ENCODE results near the gene CCNL2. TPM values are rescaled to one million over a fixed set of nuclear protein-coding genes. Genes with fewer than 3 reads are reported as not detected.
"Not testable (repeated sequence)": the region's sequence is repeated elsewhere in the genome, so short reads cannot be mapped to it uniquely, and the experiment has no call there.

Gene CCNL2
- total and polyA plus RNA-seq, 8 donors, result 33.4 to 739 (median 277) TPM

DNA sequence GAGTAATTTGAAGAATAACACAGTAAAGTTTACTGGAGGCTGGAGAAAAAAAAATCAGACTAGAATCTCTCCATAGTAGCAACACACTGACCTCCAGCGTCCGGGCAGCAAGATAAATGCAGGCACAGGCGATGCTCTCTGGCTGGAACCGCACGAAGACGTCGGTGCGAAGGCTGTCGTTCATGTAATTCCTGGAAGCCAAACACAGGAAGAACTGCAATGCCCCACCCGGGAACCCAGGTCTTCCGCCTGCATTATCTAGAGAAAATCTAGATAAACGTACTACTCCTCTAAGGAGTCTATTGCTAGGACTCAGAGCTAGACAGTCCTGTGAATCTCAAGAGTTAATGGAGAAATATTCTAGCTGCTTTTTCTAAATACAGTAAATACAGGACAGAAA lies 8.5 kb downstream of the CCNL2 start:
- peaks cover 96 to 100% (median 100%) of the 10 kb centered on the region in 4 donors for H3K36me3 ChIP-seq
- intact Hi-C loops (cut with DNase I; ENCODE audit: low total_unique reads), result no loop called here
- H3K9me3 ChIP-seq, result no peaks in the 10 kb centered on the region
- TF ChIP-seq POLR2AphosphoS5 (IDR thresholded peaks at IDR 0.05) (no peak), EP300 (IDR thresholded peaks at IDR 0.05) (no peak), POLR2A (IDR thresholded peaks at IDR 0.05) (no peak)
- TF ChIP-seq, protein P1, sequence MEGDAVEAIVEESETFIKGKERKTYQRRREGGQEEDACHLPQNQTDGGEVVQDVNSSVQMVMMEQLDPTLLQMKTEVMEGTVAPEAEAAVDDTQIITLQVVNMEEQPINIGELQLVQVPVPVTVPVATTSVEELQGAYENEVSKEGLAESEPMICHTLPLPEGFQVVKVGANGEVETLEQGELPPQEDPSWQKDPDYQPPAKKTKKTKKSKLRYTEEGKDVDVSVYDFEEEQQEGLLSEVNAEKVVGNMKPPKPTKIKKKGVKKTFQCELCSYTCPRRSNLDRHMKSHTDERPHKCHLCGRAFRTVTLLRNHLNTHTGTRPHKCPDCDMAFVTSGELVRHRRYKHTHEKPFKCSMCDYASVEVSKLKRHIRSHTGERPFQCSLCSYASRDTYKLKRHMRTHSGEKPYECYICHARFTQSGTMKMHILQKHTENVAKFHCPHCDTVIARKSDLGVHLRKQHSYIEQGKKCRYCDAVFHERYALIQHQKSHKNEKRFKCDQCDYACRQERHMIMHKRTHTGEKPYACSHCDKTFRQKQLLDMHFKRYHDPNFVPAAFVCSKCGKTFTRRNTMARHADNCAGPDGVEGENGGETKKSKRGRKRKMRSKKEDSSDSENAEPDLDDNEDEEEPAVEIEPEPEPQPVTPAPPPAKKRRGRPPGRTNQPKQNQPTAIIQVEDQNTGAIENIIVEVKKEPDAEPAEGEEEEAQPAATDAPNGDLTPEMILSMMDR (IDR thresholded peaks at IDR 0.05), result no peak
- DNase-seq, result no peak
- no peak overlapping the region for H3K4me3 ChIP-seq
- 77 to 90% (median 83%) methylated on average over 12 of the region's 12 CpGs for WGBS, 5 donors
- peaks cover 0 to 11% (median 4%) of the 10 kb centered on the region in 4 donors for H3K4me1 ChIP-seq
- H3K27ac ChIP-seq, result no peak overlapping the region
- H3K27me3 ChIP-seq, result no peaks in the 10 kb centered on the region

DNA sequence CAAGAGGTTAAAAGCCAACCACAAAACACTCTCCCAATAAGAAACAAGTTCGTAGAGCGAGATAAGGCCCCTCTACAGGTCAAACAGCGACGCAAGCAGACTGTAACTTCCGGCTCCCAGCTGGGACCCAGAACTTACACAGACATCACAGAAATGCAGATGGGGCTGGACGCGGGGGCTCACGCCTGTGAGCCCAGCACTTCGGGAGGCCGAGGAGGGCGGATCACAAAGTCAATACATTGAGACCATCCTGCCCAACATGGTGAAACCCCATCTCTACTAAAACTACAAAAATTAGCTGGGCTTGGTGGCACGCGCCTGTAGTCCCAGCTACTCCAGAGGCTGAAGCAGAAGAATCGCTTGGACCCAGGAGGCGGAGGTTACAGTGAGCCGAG lies 11.1 kb downstream of the CCNL2 start:
- Histone ChIP-seq H3K36me3 (peaks cover 74 to 88% (median 86%) of the 10 kb centered on the region in 4 donors), H3K4me1 (peaks cover 0 to 5% (median 0%) of the 10 kb centered on the region in 4 donors), H3K27ac (no peak overlapping the region), H3K9me3 (no peaks in the 10 kb centered on the region), H3K4me3 (no peak overlapping the region), H3K27me3 (no peaks in the 10 kb centered on the region)
- 92 to 98% (median 96%) methylated on average over 16 of the region's 16 CpGs for WGBS, 5 donors
- intact Hi-C loops (cut with DNase I; ENCODE audit: low total_unique reads), result no loop called here
- TF ChIP-seq, protein P1 (IDR thresholded peaks at IDR 0.05), result no peak
- TF ChIP-seq EP300 (IDR thresholded peaks at IDR 0.05) (no peak), POLR2AphosphoS5 (IDR thresholded peaks at IDR 0.05) (no peak), POLR2A (IDR thresholded peaks at IDR 0.05) (no peak)
- no peak for DNase-seq

DNA sequence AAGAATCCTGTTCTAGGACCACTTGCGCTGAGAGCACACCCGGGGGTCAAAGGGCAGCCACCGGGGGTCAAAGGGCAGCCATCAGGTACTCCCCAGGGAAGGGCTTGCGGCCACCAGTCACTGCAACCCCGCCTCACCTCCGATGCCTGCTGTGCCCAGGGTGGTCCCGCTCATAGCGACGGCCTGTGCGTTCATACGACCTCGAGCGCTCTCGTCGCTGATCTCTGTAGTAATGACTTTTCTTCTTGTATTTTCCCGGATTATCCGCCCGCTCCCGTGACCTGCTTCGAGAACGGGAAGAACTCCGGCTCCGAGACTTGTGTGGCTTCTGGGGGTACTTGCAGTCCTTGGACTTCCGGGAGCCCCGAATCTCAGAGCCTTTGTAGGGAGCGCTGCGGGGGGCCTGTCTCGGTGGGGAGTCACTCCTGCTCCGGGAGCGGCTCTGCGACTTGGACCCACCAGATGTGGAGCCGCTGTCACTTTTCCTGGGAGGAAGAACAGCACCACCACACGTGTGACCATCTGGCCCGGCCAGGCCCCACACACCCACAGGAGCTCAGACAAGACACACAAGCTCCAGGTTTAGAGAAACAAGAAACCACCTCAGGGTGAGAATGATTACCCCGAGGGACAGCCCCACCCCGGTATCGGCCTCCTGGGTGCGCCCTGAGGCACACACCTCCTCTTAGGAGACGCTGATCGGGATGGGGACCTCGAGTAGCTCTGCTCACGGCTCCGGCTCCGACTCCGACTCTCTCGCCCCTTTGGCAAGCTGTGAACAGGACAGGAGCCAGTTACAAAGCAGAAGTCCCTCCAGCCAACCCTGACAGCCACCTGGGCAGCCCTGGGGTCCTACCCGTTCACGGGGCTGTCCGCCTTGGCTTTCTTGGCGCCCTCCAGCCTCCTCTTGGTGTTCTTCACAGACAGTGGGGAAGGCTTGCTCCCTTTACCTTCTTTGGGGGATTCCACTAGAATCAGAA lies 11.7 kb downstream of the CCNL2 start:
- no peak for TF ChIP-seq EP300 (IDR thresholded peaks at IDR 0.05)
- no peak for TF ChIP-seq POLR2A (IDR thresholded peaks at IDR 0.05)
- no peak for TF ChIP-seq POLR2AphosphoS5 (IDR thresholded peaks at IDR 0.05)
- TF ChIP-seq, protein P1 (IDR thresholded peaks at IDR 0.05), result no peak
- WGBS, 5 donors, result 93 to 97% (median 96%) methylated on average over 47 to 50 of the region's 50 CpGs
- DNase-seq, result no peak
- H3K27me3 ChIP-seq, result no peaks in the 10 kb centered on the region
- no peaks in the 10 kb centered on the region for H3K9me3 ChIP-seq
- no peak overlapping the region for H3K4me3 ChIP-seq
- peaks cover 67 to 81% (median 79%) of the 10 kb centered on the region in 4 donors for H3K36me3 ChIP-seq
- H3K4me1 ChIP-seq, result no peaks in the 10 kb centered on the region
- H3K27ac ChIP-seq, result no peak overlapping the region
- intact Hi-C loops (cut with DNase I; ENCODE audit: low total_unique reads), result no loop called here

DNA sequence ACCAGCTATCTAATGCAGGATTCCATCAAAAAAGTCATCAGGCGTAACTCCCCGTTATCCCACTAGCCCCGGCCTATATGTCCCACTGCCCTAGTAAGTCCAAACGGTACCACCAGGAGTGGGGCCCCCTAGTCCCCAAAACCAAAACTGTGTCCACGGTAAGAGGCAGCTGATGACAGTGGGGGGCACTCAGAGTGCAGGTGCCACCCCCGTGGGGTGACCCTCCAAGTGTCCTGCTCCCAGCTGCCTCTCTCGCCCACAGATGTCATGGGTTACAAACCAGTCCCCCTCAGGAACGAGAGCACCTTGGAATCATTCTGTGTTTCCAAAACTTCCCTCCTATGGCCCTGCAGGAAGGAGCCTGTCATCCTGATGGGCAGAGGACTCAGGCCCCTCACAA lies 13.2 kb downstream of the CCNL2 start:
- H3K9me3 ChIP-seq, result no peaks in the 10 kb centered on the region
- no peaks in the 10 kb centered on the region for H3K4me1 ChIP-seq
- TF ChIP-seq POLR2A (IDR thresholded peaks at IDR 0.05) (no peak), EP300 (IDR thresholded peaks at IDR 0.05) (no peak), POLR2AphosphoS5 (IDR thresholded peaks at IDR 0.05) (no peak)
- TF ChIP-seq, protein P1 (IDR thresholded peaks at IDR 0.05), result no peak
- H3K36me3 ChIP-seq, result peaks cover 53 to 79% (median 74%) of the 10 kb centered on the region in 4 donors
- WGBS, 5 donors, result 90 to 96% (median 94%) methylated on average over 6 to 8 of the region's 8 CpGs
- H3K27me3 ChIP-seq, result no peaks in the 10 kb centered on the region
- no peak overlapping the region for H3K27ac ChIP-seq
- intact Hi-C loops (cut with DNase I; ENCODE audit: low total_unique reads), result no loop called here
- DNase-seq, result no peak
- H3K4me3 ChIP-seq, result no peak overlapping the region

DNA sequence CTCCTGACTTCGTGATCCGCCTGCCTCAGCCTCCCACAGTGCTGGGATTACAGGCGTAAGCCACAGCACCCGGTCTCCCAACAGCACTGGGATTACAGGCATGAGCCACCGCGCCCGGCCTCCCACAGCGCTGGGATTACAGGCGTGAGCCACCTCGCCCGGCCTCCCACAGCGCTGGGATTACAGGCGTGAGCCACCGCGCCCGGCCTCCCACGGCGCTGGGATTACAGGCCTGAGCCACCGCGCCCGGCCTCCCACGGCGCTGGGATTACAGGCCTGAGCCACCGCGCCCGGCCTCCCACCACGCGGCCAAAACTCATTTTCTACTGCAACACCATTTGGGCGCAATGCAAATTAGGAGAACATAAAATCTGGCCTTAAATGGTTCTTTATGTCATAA lies 13.8 kb downstream of the CCNL2 start:
- intact Hi-C loops (cut with DNase I; ENCODE audit: low total_unique reads); H3K4me1 ChIP-seq; H3K27me3 ChIP-seq; H3K27ac ChIP-seq; H3K4me3 ChIP-seq; DNase-seq; H3K9me3 ChIP-seq: not testable (repeated sequence)
- H3K36me3 ChIP-seq, result peaks cover 48 to 79% (median 71%) of the 10 kb centered on the region in 4 donors
- 93 to 96% (median 95%) methylated on average over 29 of the region's 29 CpGs for WGBS, 5 donors
